H1 (cell line): ENCODE results near the gene SRMS. TPM values are rescaled to one million over a fixed set of nuclear protein-coding genes. Genes with fewer than 3 reads are reported as not detected.

Experiments used
- CTCF ChIA-PET: fragments of 300-600 bp; sonication (Branson Sonifier 250); formaldehyde crosslinking; loops from one replicate; lab custom pipeline; 2021; ENCODE audit not compliant: partially characterized antibody; lab: Charles Lee
- POLR2A ChIA-PET: fragments of 300-600 bp; sonication (Branson Sonifier 250); formaldehyde crosslinking; loops from one replicate; lab custom pipeline; 2021; ENCODE audit warnings: inconsistent platforms; ENCODE audit not compliant: partially characterized antibody; lab: Charles Lee
- DNase-seq, 2 experiments: peaks; one replicate each; pipeline versions ENCODE4 v3.0.0 to v3.0.0-alpha.2; 2010 to 2022; ENCODE audit warnings: low spot score in 2 of 2, low read depth in 1 of 2, mixed read lengths in 1 of 2
- FAIRE-seq: peaks from 2 replicates; lab custom pipeline; 2011; peaks lifted over from hg19 to GRCh38; lab: Jason Lieb, UNC
- H2AFZ ChIP-seq: 2 replicates; pipeline ENCODE4 v1.8.1; 2012; ENCODE audit warnings: low read length, inconsistent platforms
- H2AK5ac ChIP-seq: 2 replicates; pipeline ENCODE4 v1.6.1; 2013; ENCODE audit warnings: low read depth, low read length
- H2BK120ac ChIP-seq: replicated peaks from 2 replicates; pipeline ENCODE3; 2013; ENCODE audit warnings: low read depth, low read length, inconsistent platforms
- H2BK12ac ChIP-seq: 2 replicates; pipeline ENCODE4 v1.6.1; 2013; ENCODE audit warnings: low read depth, low read length
- H2BK15ac ChIP-seq: 2 replicates; pipeline ENCODE4 v1.6.1; 2013; ENCODE audit warnings: low read length
- H2BK20ac ChIP-seq: 2 replicates; pipeline ENCODE4 v1.6.1; 2013; ENCODE audit warnings: low read length
- H2BK5ac ChIP-seq: 2 replicates; pipeline ENCODE4 v1.6.1; 2013; ENCODE audit warnings: low read depth, low read length
- H3K14ac ChIP-seq: 2 replicates; pipeline ENCODE4 v1.6.1; 2013; ENCODE audit warnings: inconsistent platforms; ENCODE audit not compliant: insufficient read length
- H3K18ac ChIP-seq: 2 replicates; pipeline ENCODE4 v1.6.1; 2013; ENCODE audit warnings: low read length; ENCODE audit errors: extremely low read depth
- H3K23ac ChIP-seq: 2 replicates; pipeline ENCODE4 v1.6.1; 2013; ENCODE audit warnings: inconsistent platforms; ENCODE audit not compliant: insufficient read length
- H3K23me2 ChIP-seq: 2 replicates; pipeline ENCODE4 v1.6.1; 2013; ENCODE audit warnings: low read depth, low read length
- H3K27ac ChIP-seq: 2 replicates; pipeline ENCODE4 v1.6.1; 2011; ENCODE audit warnings: low read depth, low read length, inconsistent platforms
- H3K27me3 ChIP-seq, 4 experiments: replicated peaks in 1 of 4; 1 replicate in 1 of 4; 2 replicates in 3 of 4; pipeline versions ENCODE4 v1.6.1 to v1.8.1; 2011 to 2013; ENCODE audit warnings: low read length in 3 of 4, mild to moderate bottlenecking in 3 of 4, inconsistent platforms in 2 of 4, mixed read lengths in 2 of 4, moderate library complexity in 1 of 4; ENCODE audit not compliant: control insufficient read depth in 3 of 4, insufficient read depth in 3 of 4; ENCODE audit errors: extremely low read depth in 1 of 4
- H3K36me3 ChIP-seq, 4 experiments: 2 replicates each; pipeline versions ENCODE4 v1.6.1 to v1.8.1; 2011 to 2013; ENCODE audit warnings: mild to moderate bottlenecking in 4 of 4, low read length in 3 of 4, moderate library complexity in 2 of 4, control low read depth in 1 of 4, inconsistent platforms in 1 of 4; ENCODE audit not compliant: insufficient read depth in 4 of 4, control insufficient read depth in 2 of 4
- H3K4ac ChIP-seq: replicated peaks from 2 replicates; pipeline ENCODE3; 2013; ENCODE audit warnings: low read length, low read depth, mixed read lengths, inconsistent platforms; ENCODE audit not compliant: insufficient read length
- H3K4me1 ChIP-seq, 4 experiments: replicated peaks in 1 of 4; 1 replicate in 1 of 4; 2 replicates in 3 of 4; pipeline versions ENCODE4 v1.6.1 to v1.8.1; 2011 to 2013; ENCODE audit warnings: low read length in 3 of 4, inconsistent platforms in 2 of 4, mixed read lengths in 1 of 4; ENCODE audit not compliant: insufficient read depth in 4 of 4, control insufficient read depth in 3 of 4
- H3K4me2 ChIP-seq, 2 experiments: 2 replicates each; pipeline versions ENCODE4 v1.6.1 to v1.8.1; 2011 to 2013; ENCODE audit warnings: low read depth in 2 of 2, low read length in 2 of 2, control low read depth in 1 of 2, inconsistent platforms in 1 of 2, mild to moderate bottlenecking in 1 of 2; ENCODE audit not compliant: insufficient read depth in 1 of 2
- H3K4me3 ChIP-seq, 4 experiments: fragments of 200-600, 300-600 bp in 1 of 4; sonication (generic), shearing (Covaris generic), sonication (Bioruptor Twin) in 1 of 4; 2 replicates each; pipeline versions ENCODE4 v1.5.1 to v1.8.1; 2011 to 2016; ENCODE audit warnings: low read length in 4 of 4, low read depth in 3 of 4, control low read depth in 2 of 4, inconsistent platforms in 2 of 4, mild to moderate bottlenecking in 2 of 4, mixed read lengths in 1 of 4, moderate library complexity in 1 of 4; ENCODE audit not compliant: insufficient read depth in 2 of 4; ENCODE audit errors: extremely low read depth in 1 of 4
- H3K56ac ChIP-seq: replicated peaks from 2 replicates; pipeline ENCODE3; 2013; ENCODE audit warnings: low read depth, mild to moderate bottlenecking, mixed read lengths, low read length, inconsistent platforms; ENCODE audit not compliant: insufficient read length
- H3K79me1 ChIP-seq: 2 replicates; pipeline ENCODE4 v1.6.1; 2013; ENCODE audit warnings: low read depth, low read length, control low read depth
- H3K79me2 ChIP-seq, 2 experiments: 2 replicates each; pipeline versions ENCODE4 v1.6.1 to v1.8.1; 2012 to 2013; ENCODE audit warnings: low read length in 2 of 2, mild to moderate bottlenecking in 2 of 2, inconsistent platforms in 1 of 2; ENCODE audit not compliant: insufficient read depth in 2 of 2, control insufficient read depth in 1 of 2
- H3K9ac ChIP-seq, 4 experiments: replicated peaks in 1 of 4; 1 replicate in 1 of 4; 2 replicates in 3 of 4; pipeline versions ENCODE4 v1.6.1 to v1.8.1; 2011 to 2013; ENCODE audit warnings: low read depth in 3 of 4, low read length in 3 of 4, control low read depth in 2 of 4, mild to moderate bottlenecking in 2 of 4, moderate library complexity in 2 of 4, inconsistent platforms in 1 of 4; ENCODE audit errors: extremely low read depth in 1 of 4
- H3K9me3 ChIP-seq, 2 experiments: 2 replicates each; pipeline versions ENCODE4 v1.6.1 to v1.8.1; 2012 to 2013; ENCODE audit warnings: mild to moderate bottlenecking in 2 of 2, moderate library complexity in 2 of 2, control low read depth in 1 of 2, inconsistent platforms in 1 of 2, low read depth in 1 of 2, low read length in 1 of 2, mixed read lengths in 1 of 2; ENCODE audit not compliant: insufficient read depth in 2 of 2
- H4K20me1 ChIP-seq, 2 experiments: replicated peaks in 1 of 2; 2 replicates each; pipeline versions ENCODE3 to v1.8.1; 2011 to 2013; ENCODE audit warnings: inconsistent platforms in 2 of 2, low read length in 2 of 2, mild to moderate bottlenecking in 1 of 2; ENCODE audit not compliant: insufficient read depth in 2 of 2, control insufficient read depth in 1 of 2
- H4K5ac ChIP-seq: 2 replicates; pipeline ENCODE4 v1.6.1; 2013; ENCODE audit warnings: low read length, low read depth, mixed read lengths, inconsistent platforms; ENCODE audit not compliant: insufficient read length
- H4K8ac ChIP-seq: 2 replicates; pipeline ENCODE4 v1.8.0; 2013; ENCODE audit warnings: mild to moderate bottlenecking, moderate library complexity, low read length, inconsistent platforms; ENCODE audit not compliant: insufficient read depth; ENCODE audit errors: extremely low read depth
- H4K91ac ChIP-seq: replicated peaks from 2 replicates; pipeline ENCODE3; 2013; ENCODE audit warnings: low read length, mixed read lengths, inconsistent platforms; ENCODE audit not compliant: insufficient read length
- CTCF ChIP-seq, 3 experiments: IDR thresholded peaks; 1 replicate in 2 of 3; 2 replicates in 1 of 3; pipeline versions ENCODE4 v1.5.1 to v1.6.1; 2011; ENCODE audit warnings: low read length in 3 of 3, mild to moderate bottlenecking in 3 of 3, inconsistent platforms in 2 of 3, low read depth in 1 of 3, moderate library complexity in 1 of 3; ENCODE audit not compliant: insufficient read depth in 1 of 3; ENCODE audit errors: control extremely low read depth in 1 of 3
- RXRA ChIP-seq: IDR thresholded peaks from 2 replicates; pipeline ENCODE4 v1.6.1; 2011; ENCODE audit warnings: low read depth, mild to moderate bottlenecking, low read length, moderate library complexity; ENCODE audit not compliant: insufficient read depth
- WGBS, 2 experiments: shearing (Covaris generic) in 1 of 2; methylation state at CpG; one replicate each; pipeline versions ENCODE4 v1.1.6 to v1.1.7; 2013 to 2015; ENCODE audit warnings: low lambda C conversion rate in 2 of 2, mixed read lengths in 2 of 2, inconsistent platforms in 1 of 2, low coverage in 1 of 2, missing lambda C conversion rate in 1 of 2; ENCODE audit not compliant: insufficient replicate concordance in 2 of 2, insufficient coverage in 1 of 2, insufficient read length in 1 of 2; ENCODE audit errors: extremely low coverage in 1 of 2, missing lambda C conversion rate in 1 of 2; 5-methylcytosine and 5-hydroxymethylcytosine counted together
- polyA plus RNA-seq, 7 experiments: library from polyadenylated mRNA; depleted of rRNA in 3 of 7; stranded (reverse) in 5 of 7; unstranded in 2 of 7; fragments of >200 nt in 5 of 7; fragments of 200-250 nt in 2 of 7; gene quantifications; 1 replicate in 5 of 7; 2 replicates in 1 of 7; 4 replicates in 1 of 7; pipeline versions ENCODE4 v1.2.1 to v1.2.3, GENCODE V29; 2011 to 2013; ENCODE audit warnings: missing spikeins in 2 of 7, mixed read lengths in 2 of 7
- total RNA-seq: library from RNA; stranded (reverse); fragmentation: NEBNext Ultra II Directional; extraction: Animal tissue kit (Norgen Biotek cat#: 25700); gene quantifications from 2 replicates; pipeline ENCODE4 v1.2.1, GENCODE V29; 2021

Gene SRMS
- total and polyA plus RNA-seq, 2 of the 8 experiments (the other 6 are each of a cell fraction or from before 2014, with no cell fraction given), result 0.39 to 0.76 TPM

- Histone ChIP-seq H2BK12ac (0 out of 2 replicates have a peak overlapping the region, but pooled peaks have one; percentile 17), H2BK5ac (peak overlapping the region; percentile 75), H2BK15ac (no peak overlapping the region), H3K9ac (peak overlapping the region; percentile 73 to 97 (median 90)), H2BK20ac (no peak overlapping the region), H3K4ac (peak overlapping the region; percentile 38), H3K4me2 (peak overlapping the region; percentile 68 to 97), H4K5ac (no peak overlapping the region), H3K27ac (peak overlapping the region; percentile 87; the same call in 1 of the 2 replicates), H3K9me3 (no peaks in the 10 kb centered on the region), H2AFZ (no peak overlapping the region), H3K23ac (no peak overlapping the region), H2BK120ac (no peak overlapping the region), H4K8ac (peak overlapping the region; percentile 99; the same call in 1 of the 2 replicates), H3K79me1 (peaks cover 7% of the 10 kb centered on the region; the same call in 1 of the 2 replicates), H4K91ac (no peak overlapping the region), H3K23me2 (peaks cover 17% of the 10 kb centered on the region; the same call in 1 of the 2 replicates), H4K20me1 (peaks cover 3 to 22% of the 10 kb centered on the region in 2 experiments), H3K4me3 (peak overlapping the region; percentile 66 to 99 (median 88)), H2AK5ac (no peak overlapping the region), H3K56ac (no peak overlapping the region), H3K36me3 (peaks cover 0 to 14% (median 0%) of the 10 kb centered on the region in 4 experiments; a peak in 2 of 8 replicates), H3K27me3 (peaks cover 0 to 6% (median under 1%) of the 10 kb centered on the region in 4 experiments; a peak in 2 of 7 replicates), H3K18ac (no peak overlapping the region), H3K4me1 (peaks cover 0 to 21% (median 10%) of the 10 kb centered on the region in 4 experiments; a peak in 5 of 7 replicates), H3K14ac (no peak overlapping the region), H3K79me2 (peaks cover 0 to 4% of the 10 kb centered on the region in 2 experiments; a peak in 1 of 4 replicates)
- CTCF ChIA-PET, result interaction anchor here (0.6 to 4.2 kb wide), 6 partner anchors 16 to 450 kb away, joined by 3 to 28 read pairs (median 4); partner anchors contain the start of gene PTK6
- FAIRE-seq (no peak), DNase-seq (peak in 1 of 2 experiments; percentile 60)
- TF ChIP-seq RXRA, result no peak
- TF ChIP-seq CTCF (IDR thresholded peaks at IDR 0.05; ENCODE audit: control extremely low read depth in 1 of 3, insufficient read depth in 1 of 3, low read depth in 1 of 3, low read length in 3 of 3), result peak in 2 of 3 experiments; percentile 18 to 33; a peak in 2 of 4 replicates
- 14% methylated on average over 13 of the region's 23 CpGs; no CpG with 5 or more reads in 1 of the 2 experiments for WGBS, 2 experiments
- POLR2A ChIA-PET, result interaction anchor here (0.6 to 4.6 kb wide), 30 partner anchors 10 to 435 kb away, joined by 3 to 59 read pairs (median 5); partner anchors contain the start of genes ARFRP1, COL20A1, KCNQ2 and PTK6
Observed at GRCh38 chr20:63521602-63522001, 25.9 kb downstream of the SRMS start.
